22Rv1 (cell line): Measurements from ENCODE around the gene CALML5.

ENCODE experiments used
- ZFX ChIP-seq: fragments of 450-650 bp; IDR thresholded peaks from 2 replicates; pipeline ENCODE4 v1.6.1; 2017; ENCODE audit warnings: antibody characterized with exemption, borderline replicate concordance
- TF ChIP-seq, protein P1 (sequence below): fragments of 450-650 bp; IDR thresholded peaks from 2 replicates; pipeline ENCODE4 v1.5.1; 2017; ENCODE audit warnings: mild to moderate bottlenecking

DNA sequence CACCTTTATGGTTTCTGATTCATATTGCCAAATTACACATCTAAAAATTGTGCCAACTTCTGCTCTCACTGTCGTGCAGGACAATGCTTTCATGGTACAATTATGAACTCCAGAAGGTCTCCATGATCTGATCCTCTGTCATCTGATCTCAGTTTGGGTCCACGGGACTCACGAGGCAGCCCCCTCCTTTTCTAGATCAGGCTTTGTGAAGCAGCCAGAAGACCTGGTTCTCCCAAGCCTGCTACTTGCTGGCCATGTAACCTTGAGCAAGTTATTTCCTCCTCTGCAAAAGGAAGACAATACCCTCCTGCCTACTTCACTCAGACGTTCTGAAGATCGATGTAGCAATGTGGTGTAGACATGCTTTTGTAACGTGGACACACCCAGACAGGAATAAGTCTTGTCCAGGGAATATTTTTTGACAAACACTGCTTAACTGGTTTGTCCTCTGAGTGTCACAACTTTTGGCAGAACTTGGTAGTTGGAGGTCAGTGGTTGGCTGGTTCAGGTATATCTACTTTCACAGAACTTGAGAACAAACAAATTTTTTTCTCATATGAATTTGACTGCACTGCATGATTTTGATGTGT is 44.9 kb upstream of the CALML5 start:
- TF ChIP-seq, protein P1, sequence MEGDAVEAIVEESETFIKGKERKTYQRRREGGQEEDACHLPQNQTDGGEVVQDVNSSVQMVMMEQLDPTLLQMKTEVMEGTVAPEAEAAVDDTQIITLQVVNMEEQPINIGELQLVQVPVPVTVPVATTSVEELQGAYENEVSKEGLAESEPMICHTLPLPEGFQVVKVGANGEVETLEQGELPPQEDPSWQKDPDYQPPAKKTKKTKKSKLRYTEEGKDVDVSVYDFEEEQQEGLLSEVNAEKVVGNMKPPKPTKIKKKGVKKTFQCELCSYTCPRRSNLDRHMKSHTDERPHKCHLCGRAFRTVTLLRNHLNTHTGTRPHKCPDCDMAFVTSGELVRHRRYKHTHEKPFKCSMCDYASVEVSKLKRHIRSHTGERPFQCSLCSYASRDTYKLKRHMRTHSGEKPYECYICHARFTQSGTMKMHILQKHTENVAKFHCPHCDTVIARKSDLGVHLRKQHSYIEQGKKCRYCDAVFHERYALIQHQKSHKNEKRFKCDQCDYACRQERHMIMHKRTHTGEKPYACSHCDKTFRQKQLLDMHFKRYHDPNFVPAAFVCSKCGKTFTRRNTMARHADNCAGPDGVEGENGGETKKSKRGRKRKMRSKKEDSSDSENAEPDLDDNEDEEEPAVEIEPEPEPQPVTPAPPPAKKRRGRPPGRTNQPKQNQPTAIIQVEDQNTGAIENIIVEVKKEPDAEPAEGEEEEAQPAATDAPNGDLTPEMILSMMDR = no peak
- TF ChIP-seq ZFX = no peak
